22Rv1 (cell line): ENCODE data around the gene MUC15.

Experiments used
- ZFX ChIP-seq: fragments of 450-650 bp; IDR thresholded peaks from 2 replicates; pipeline ENCODE4 v1.6.1; 2017; ENCODE audit warnings: antibody characterized with exemption, borderline replicate concordance
- TF ChIP-seq, protein P1 (sequence below): fragments of 450-650 bp; IDR thresholded peaks from 2 replicates; pipeline ENCODE4 v1.5.1; 2017; ENCODE audit warnings: mild to moderate bottlenecking

DNA sequence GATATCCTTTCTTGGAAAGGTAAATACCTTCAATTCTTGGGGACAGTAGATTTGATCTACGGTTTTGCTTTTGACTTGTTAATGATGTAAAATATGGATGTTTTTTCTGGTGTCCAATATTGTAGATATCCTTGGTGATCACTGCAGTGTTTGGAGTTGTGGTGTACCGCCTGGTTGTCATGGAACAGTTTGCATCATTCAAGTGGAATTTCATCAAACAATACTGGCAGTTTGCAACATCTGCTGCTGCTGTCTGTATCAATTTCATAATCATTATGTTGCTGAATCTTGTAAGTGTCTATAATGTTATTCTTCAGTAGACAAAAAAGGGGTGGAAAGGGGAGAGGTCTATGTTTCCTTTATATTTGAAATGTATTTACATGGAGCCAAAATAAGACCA is 27.4 kb upstream of the MUC15 start:
- TF ChIP-seq, protein P1, sequence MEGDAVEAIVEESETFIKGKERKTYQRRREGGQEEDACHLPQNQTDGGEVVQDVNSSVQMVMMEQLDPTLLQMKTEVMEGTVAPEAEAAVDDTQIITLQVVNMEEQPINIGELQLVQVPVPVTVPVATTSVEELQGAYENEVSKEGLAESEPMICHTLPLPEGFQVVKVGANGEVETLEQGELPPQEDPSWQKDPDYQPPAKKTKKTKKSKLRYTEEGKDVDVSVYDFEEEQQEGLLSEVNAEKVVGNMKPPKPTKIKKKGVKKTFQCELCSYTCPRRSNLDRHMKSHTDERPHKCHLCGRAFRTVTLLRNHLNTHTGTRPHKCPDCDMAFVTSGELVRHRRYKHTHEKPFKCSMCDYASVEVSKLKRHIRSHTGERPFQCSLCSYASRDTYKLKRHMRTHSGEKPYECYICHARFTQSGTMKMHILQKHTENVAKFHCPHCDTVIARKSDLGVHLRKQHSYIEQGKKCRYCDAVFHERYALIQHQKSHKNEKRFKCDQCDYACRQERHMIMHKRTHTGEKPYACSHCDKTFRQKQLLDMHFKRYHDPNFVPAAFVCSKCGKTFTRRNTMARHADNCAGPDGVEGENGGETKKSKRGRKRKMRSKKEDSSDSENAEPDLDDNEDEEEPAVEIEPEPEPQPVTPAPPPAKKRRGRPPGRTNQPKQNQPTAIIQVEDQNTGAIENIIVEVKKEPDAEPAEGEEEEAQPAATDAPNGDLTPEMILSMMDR, result no peak
- no peak for TF ChIP-seq ZFX
